Lower leg skin (tissue), 3 donors: ENCODE results near the gene DCAF11.

Experiments
- CTCF ChIP-seq, 3 donors: fragments of 450-650 bp; IDR thresholded peaks; one replicate each; pipeline ENCODE4 v1.5.1; 2016; ENCODE audit warnings: antibody characterized with exemption in 3 of 3, mild to moderate bottlenecking in 3 of 3, moderate library complexity in 2 of 3
- POLR2A ChIP-seq, 2 donors: fragments of 450-650 bp; IDR thresholded peaks; one replicate each; pipeline ENCODE4 v1.6.1; 2016 to 2017; ENCODE audit warnings: antibody characterized with exemption in 2 of 2, mild to moderate bottlenecking in 1 of 2, moderate library complexity in 1 of 2

- TF ChIP-seq CTCF (IDR thresholded peaks at IDR 0.05): no peak
- no peak for TF ChIP-seq POLR2A (IDR thresholded peaks at IDR 0.05)
Measured at GRCh38 chr14:24130717-24131548, 16.4 kb downstream of the DCAF11 start.
